ENCODE measurements around the gene FASLG.

The FASLG gene

DNA sequence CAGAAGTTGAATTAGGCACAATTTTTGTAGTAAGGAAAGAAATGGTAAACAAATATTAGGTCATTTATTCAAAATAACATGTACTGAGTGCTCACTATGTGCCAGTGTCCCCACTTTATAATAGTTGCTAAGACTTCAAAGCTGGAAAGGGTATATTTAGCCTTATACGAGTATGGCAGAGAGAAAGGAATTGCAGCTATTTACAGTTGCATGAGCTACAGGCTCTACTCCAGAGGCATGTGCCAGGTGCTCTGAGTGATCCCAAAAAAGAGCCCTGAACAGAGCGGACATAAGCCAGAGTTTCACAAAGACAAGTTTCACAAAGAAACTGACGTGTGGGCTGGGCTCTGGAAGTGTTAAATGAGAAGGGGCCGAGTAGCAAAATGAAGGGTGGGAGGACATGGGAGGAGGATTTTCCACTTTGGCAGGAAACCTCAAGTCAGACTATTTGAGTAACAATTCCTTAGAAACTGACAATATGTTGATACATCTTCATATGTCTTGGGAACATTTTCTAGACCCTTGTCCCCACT, 40.9 kb downstream of the FASLG start:
- peak overlapping the region; percentile 25 for H3K27ac ChIP-seq (ENCODE audit: low read depth, low read length, severe bottlenecking)
- WGBS, 2 experiments (ENCODE audit: insufficient coverage in 2 of 2), result 69 to 77% methylated on average over 4 of the region's 4 CpGs
- H3K4me1 ChIP-seq (ENCODE audit: control insufficient read depth, insufficient read depth, low read length, poor library complexity, severe bottlenecking), result peaks cover 29% of the 10 kb centered on the region
- H3K36me3 ChIP-seq (ENCODE audit: control insufficient read depth, insufficient read depth, low read length), result no peaks in the 10 kb centered on the region
- H3K4me3 ChIP-seq (ENCODE audit: extremely low read depth, insufficient read depth, low read length, poor library complexity, severe bottlenecking), result no peak overlapping the region
- H3K9me3 ChIP-seq (ENCODE audit: control insufficient read depth, low read length), result no peaks in the 10 kb centered on the region

DNA sequence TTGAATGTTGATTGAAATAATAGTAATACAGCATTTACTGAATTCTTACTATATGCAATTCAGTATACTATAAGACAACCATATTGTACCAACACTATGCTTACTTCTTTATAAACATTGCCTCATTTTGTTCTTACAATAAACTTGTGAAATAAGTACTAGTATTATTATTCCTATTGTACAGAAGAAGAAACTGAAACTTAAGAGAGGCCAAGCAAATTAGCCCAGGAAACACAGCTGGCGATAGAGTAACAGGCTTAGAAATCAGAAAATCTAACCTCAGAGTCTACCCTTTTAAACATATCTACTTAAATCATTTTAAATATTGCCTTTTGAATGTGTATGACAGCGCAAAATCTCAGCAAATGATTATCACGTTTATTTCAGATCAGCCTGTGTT, 41.7 kb downstream of the FASLG start:
- H3K4me1 ChIP-seq (ENCODE audit: control insufficient read depth, insufficient read depth, low read length, poor library complexity, severe bottlenecking), result peaks cover 29% of the 10 kb centered on the region
- no peak overlapping the region for H3K4me3 ChIP-seq (ENCODE audit: extremely low read depth, insufficient read depth, low read length, poor library complexity, severe bottlenecking)
- no peaks in the 10 kb centered on the region for H3K36me3 ChIP-seq (ENCODE audit: control insufficient read depth, insufficient read depth, low read length)
- no peak overlapping the region for H3K27ac ChIP-seq (ENCODE audit: low read depth, low read length, severe bottlenecking)
- H3K9me3 ChIP-seq (ENCODE audit: control insufficient read depth, low read length), result no peaks in the 10 kb centered on the region
- 100% methylated on average over 1 of the region's 3 CpGs; no CpG with 5 or more reads in 1 of the 2 experiments for WGBS, 2 experiments (ENCODE audit: insufficient coverage in 2 of 2)

DNA sequence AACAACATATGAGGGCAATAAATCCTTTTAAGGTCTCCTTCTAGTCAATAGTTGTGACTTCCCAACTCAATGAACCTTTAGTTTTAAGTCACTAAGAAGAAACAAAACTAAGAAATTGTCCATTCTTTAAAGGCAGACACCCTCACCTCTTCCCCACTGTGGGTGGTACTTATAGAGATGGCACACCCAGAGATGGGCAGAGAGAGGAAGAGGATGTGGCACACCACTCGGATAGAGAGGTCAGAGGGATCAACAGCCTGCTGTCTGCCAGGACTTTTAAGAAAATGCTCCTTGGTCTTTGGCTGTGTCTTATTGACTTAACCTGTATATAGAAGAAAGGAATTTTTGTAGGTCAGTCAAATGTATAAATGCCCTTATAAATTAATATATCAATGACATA, 45.1 kb downstream of the FASLG start:
- whole genome bisulfite sequencing, 2 experiments (ENCODE audit: insufficient coverage in 2 of 2), result 100% methylated on average over 1 of the region's 1 CpG; no CpG with 5 or more reads in 1 of the 2 experiments
- Histone ChIP-seq H3K4me3 (ENCODE audit: extremely low read depth, insufficient read depth, low read length, poor library complexity, severe bottlenecking) (no peak overlapping the region), H3K36me3 (ENCODE audit: control insufficient read depth, insufficient read depth, low read length) (no peaks in the 10 kb centered on the region), H3K9me3 (ENCODE audit: control insufficient read depth, low read length) (no peaks in the 10 kb centered on the region), H3K27ac (ENCODE audit: low read depth, low read length, severe bottlenecking) (no peak overlapping the region), H3K4me1 (ENCODE audit: control insufficient read depth, insufficient read depth, low read length, poor library complexity, severe bottlenecking) (peaks cover 17% of the 10 kb centered on the region)

DNA sequence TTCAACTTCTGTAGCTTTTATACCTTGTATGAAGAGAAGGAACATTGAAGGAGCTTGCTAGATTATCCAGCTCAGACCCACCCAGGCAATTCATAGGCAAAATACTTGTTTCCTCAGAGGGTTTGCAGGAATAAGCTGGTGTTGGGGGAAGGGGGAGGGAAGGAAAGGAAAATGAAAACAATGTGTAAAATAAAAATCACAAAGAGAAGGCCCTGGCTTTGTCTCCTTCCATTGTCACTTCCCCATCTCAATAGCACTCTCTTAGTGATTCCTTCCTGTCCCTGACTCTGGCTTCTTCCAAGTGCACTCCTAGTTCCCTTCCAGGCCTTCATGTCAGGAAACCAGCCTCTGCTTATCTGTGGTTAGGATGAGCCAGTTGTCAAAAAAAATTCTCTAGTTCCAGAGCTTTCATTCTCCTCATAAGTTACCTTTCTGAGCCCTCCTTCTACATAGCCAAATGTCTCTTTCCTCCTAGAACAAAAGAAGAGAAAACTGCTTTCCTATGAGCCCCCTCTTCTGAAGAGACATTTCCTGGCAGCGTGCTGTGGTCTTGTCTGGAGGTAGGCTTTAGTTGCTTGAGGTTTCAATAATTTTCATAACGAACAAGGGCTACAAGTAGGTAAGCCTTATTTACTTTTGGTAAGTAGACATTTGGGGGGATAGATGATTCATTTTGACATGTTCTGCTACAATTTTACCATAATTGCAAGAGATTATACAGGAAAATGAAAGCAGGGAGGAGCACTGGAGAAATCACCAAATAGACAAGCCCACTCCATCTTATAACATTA, 45.7 kb downstream of the FASLG start:
- no CpG with 5 or more reads among the region's 2 CpGs for WGBS, 2 experiments (ENCODE audit: insufficient coverage in 2 of 2)
- H3K27ac ChIP-seq (ENCODE audit: low read depth, low read length, severe bottlenecking), result peak overlapping the region; percentile 25
- H3K9me3 ChIP-seq (ENCODE audit: control insufficient read depth, low read length), result no peaks in the 10 kb centered on the region
- H3K4me3 ChIP-seq (ENCODE audit: extremely low read depth, insufficient read depth, low read length, poor library complexity, severe bottlenecking), result no peak overlapping the region
- H3K4me1 ChIP-seq (ENCODE audit: control insufficient read depth, insufficient read depth, low read length, poor library complexity, severe bottlenecking), result peaks cover 13% of the 10 kb centered on the region
- no peaks in the 10 kb centered on the region for H3K36me3 ChIP-seq (ENCODE audit: control insufficient read depth, insufficient read depth, low read length)

DNA sequence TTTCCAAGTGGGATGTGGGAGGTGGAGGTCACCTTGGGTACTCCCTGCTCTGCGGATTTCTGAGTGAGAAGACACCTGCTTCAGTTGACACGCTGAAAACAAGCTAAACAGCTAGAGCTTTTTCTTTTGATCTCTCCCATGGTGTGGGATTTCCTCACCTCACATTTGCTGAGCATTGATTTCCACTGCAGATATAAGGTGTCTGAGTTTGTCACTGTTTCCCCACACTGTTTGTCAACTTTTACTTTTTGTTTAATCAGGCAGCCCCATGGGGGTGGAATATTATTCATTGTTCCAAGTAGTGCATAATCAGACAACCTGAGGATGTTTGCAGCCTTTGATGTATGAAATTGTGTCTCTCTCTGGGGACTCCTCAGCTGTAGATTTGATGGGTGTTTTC, 49.5 kb downstream of the FASLG start:
- H3K4me3 ChIP-seq (ENCODE audit: extremely low read depth, insufficient read depth, low read length, poor library complexity, severe bottlenecking), result no peak overlapping the region
- peaks cover 7% of the 10 kb centered on the region for H3K4me1 ChIP-seq (ENCODE audit: control insufficient read depth, insufficient read depth, low read length, poor library complexity, severe bottlenecking)
- no peaks in the 10 kb centered on the region for H3K9me3 ChIP-seq (ENCODE audit: control insufficient read depth, low read length)
- WGBS, 2 experiments (ENCODE audit: insufficient coverage in 2 of 2), result 84 to 89% methylated on average over 2 of the region's 2 CpGs
- no peak overlapping the region for H3K27ac ChIP-seq (ENCODE audit: low read depth, low read length, severe bottlenecking)
- H3K36me3 ChIP-seq (ENCODE audit: control insufficient read depth, insufficient read depth, low read length), result no peaks in the 10 kb centered on the region

DNA sequence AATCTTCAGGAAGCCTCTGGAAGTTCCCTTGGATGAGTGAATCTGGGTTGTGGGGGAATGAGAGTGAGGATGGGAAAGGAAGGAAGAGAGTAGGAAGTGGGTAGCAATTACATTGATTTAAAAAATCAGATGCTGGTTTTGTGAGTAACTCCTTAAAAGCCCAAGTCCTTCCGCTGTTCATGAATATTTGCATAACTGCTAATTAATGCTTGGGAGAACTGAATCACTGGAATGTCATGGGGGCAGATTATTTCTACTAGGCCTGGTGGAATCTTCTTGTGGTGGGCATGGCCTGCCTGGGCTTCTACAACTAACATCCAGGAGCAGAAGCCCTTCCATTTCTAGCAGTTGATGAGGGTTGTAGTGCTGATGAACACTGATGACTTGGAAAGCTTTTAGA, 52.7 kb downstream of the FASLG start:
- H3K27ac ChIP-seq (ENCODE audit: low read depth, low read length, severe bottlenecking), result no peak overlapping the region
- no peaks in the 10 kb centered on the region for H3K36me3 ChIP-seq (ENCODE audit: control insufficient read depth, insufficient read depth, low read length)
- 78% methylated on average over 1 of the region's 1 CpG; no CpG with 5 or more reads in 1 of the 2 experiments for WGBS, 2 experiments (ENCODE audit: insufficient coverage in 2 of 2)
- H3K4me3 ChIP-seq (ENCODE audit: extremely low read depth, insufficient read depth, low read length, poor library complexity, severe bottlenecking), result no peak overlapping the region
- H3K4me1 ChIP-seq (ENCODE audit: control insufficient read depth, insufficient read depth, low read length, poor library complexity, severe bottlenecking), result no peaks in the 10 kb centered on the region
- no peaks in the 10 kb centered on the region for H3K9me3 ChIP-seq (ENCODE audit: control insufficient read depth, low read length)

DNA sequence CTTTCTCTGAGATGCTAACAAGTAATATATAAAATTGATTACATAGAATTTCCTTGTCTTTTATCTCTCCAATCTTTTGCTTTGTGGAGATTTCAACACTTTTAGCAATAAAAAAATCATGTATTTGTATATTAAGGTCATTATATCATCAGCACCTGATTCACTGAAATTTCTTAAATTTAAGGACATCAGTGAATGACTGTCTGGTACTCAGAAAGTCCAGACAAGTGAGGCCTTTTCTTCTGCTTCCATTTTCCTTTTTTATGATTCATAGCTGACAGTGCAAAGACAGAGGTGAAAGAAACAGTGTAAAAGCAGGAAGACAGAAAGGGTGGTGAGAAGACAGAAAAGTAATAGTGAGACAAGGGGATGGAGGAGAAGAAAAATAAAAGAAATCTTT, 54.6 kb downstream of the FASLG start:
- Histone ChIP-seq H3K4me1 (ENCODE audit: control insufficient read depth, insufficient read depth, low read length, poor library complexity, severe bottlenecking) (no peaks in the 10 kb centered on the region), H3K36me3 (ENCODE audit: control insufficient read depth, insufficient read depth, low read length) (no peaks in the 10 kb centered on the region), H3K27ac (ENCODE audit: low read depth, low read length, severe bottlenecking) (no peak overlapping the region), H3K4me3 (ENCODE audit: extremely low read depth, insufficient read depth, low read length, poor library complexity, severe bottlenecking) (no peak overlapping the region), H3K9me3 (ENCODE audit: control insufficient read depth, low read length) (no peaks in the 10 kb centered on the region)

Data from mesodermal cell (in vitro differentiated cells).